ENCODE results near the gene EPPIN.
"Not testable (repeated sequence)": the region's sequence is repeated elsewhere in the genome, so short reads cannot be mapped to it uniquely, and the experiment has no call there.

The EPPIN gene

GRCh38 chr20:45576995-45577394 is 29.8 kb upstream of the EPPIN start:
- Histone ChIP-seq H3K27ac (ENCODE audit: low read depth, low read length) (no peak overlapping the region), H3K9ac (ENCODE audit: low read length) (no peak overlapping the region), H3K4me1 (ENCODE audit: insufficient read depth, low read length) (no peaks in the 10 kb centered on the region), H3K36me3 (ENCODE audit: insufficient read depth, low read length) (no peaks in the 10 kb centered on the region), H3K27me3 (ENCODE audit: control insufficient read depth in 1 of 2, insufficient read depth in 2 of 2, low read length in 2 of 2) (no peaks in the 10 kb centered on the region), H3K9me3 (ENCODE audit: low read length) (no peaks in the 10 kb centered on the region), H3K4me3 (ENCODE audit: low read depth in 1 of 2, low read length in 2 of 2) (no peak overlapping the region)

GRCh38 chr20:45575931-45576330 is 28.7 kb upstream of the EPPIN start:
- Histone ChIP-seq H3K9ac (ENCODE audit: low read length) (no peak overlapping the region), H3K4me1 (ENCODE audit: insufficient read depth, low read length) (no peaks in the 10 kb centered on the region), H3K27me3 (ENCODE audit: control insufficient read depth in 1 of 2, insufficient read depth in 2 of 2, low read length in 2 of 2) (no peaks in the 10 kb centered on the region), H3K27ac (ENCODE audit: low read depth, low read length) (no peak overlapping the region), H3K36me3 (ENCODE audit: insufficient read depth, low read length) (no peaks in the 10 kb centered on the region), H3K9me3 (ENCODE audit: low read length) (no peaks in the 10 kb centered on the region), H3K4me3 (ENCODE audit: low read depth in 1 of 2, low read length in 2 of 2) (no peak overlapping the region)

GRCh38 chr20:45569650-45570049 is 22.4 kb upstream of the EPPIN start:
- not testable (repeated sequence) for H3K9ac ChIP-seq (ENCODE audit: low read length); H3K9me3 ChIP-seq (ENCODE audit: low read length); H3K27ac ChIP-seq (ENCODE audit: low read depth, low read length); H3K4me3 ChIP-seq (ENCODE audit: low read depth in 1 of 2, low read length in 2 of 2); H3K36me3 ChIP-seq (ENCODE audit: insufficient read depth, low read length); H3K4me1 ChIP-seq (ENCODE audit: insufficient read depth, low read length); H3K27me3 ChIP-seq (ENCODE audit: control insufficient read depth in 1 of 2, insufficient read depth in 2 of 2, low read length in 2 of 2)

- no peaks in the 10 kb centered on the region for H3K4me1 ChIP-seq (ENCODE audit: insufficient read depth, low read length)
- no peaks in the 10 kb centered on the region for H3K9me3 ChIP-seq (ENCODE audit: low read length)
- H3K27ac ChIP-seq (ENCODE audit: low read depth, low read length): no peak overlapping the region
- no peak overlapping the region for H3K9ac ChIP-seq (ENCODE audit: low read length)
- H3K36me3 ChIP-seq (ENCODE audit: insufficient read depth, low read length): no peaks in the 10 kb centered on the region
- no peaks in the 10 kb centered on the region for H3K27me3 ChIP-seq (ENCODE audit: control insufficient read depth in 1 of 2, insufficient read depth in 2 of 2, low read length in 2 of 2)
- no peak overlapping the region for H3K4me3 ChIP-seq (ENCODE audit: low read depth in 1 of 2, low read length in 2 of 2)
These were observed 17.6 kb upstream of the EPPIN start for GRCh38 chr20:45564760-45565276.

- Histone ChIP-seq H3K9me3 (ENCODE audit: low read length) (no peaks in the 10 kb centered on the region), H3K27ac (ENCODE audit: low read depth, low read length) (no peak overlapping the region), H3K36me3 (ENCODE audit: insufficient read depth, low read length) (no peaks in the 10 kb centered on the region), H3K9ac (ENCODE audit: low read length) (no peak overlapping the region), H3K4me1 (ENCODE audit: insufficient read depth, low read length) (no peaks in the 10 kb centered on the region), H3K4me3 (ENCODE audit: low read depth in 1 of 2, low read length in 2 of 2) (no peak overlapping the region), H3K27me3 (ENCODE audit: control insufficient read depth in 1 of 2, insufficient read depth in 2 of 2, low read length in 2 of 2) (no peaks in the 10 kb centered on the region)
These were observed 8.0 kb upstream of the EPPIN start for GRCh38 chr20:45555198-45555597.

GRCh38 chr20:45552456-45552855 is 5.3 kb upstream of the EPPIN start:
- no peak overlapping the region for H3K4me3 ChIP-seq (ENCODE audit: low read depth in 1 of 2, low read length in 2 of 2)
- no peaks in the 10 kb centered on the region for H3K36me3 ChIP-seq (ENCODE audit: insufficient read depth, low read length)
- H3K27ac ChIP-seq (ENCODE audit: low read depth, low read length): no peak overlapping the region
- no peaks in the 10 kb centered on the region for H3K4me1 ChIP-seq (ENCODE audit: insufficient read depth, low read length)
- no peak overlapping the region for H3K9ac ChIP-seq (ENCODE audit: low read length)
- no peaks in the 10 kb centered on the region for H3K27me3 ChIP-seq (ENCODE audit: control insufficient read depth in 1 of 2, insufficient read depth in 2 of 2, low read length in 2 of 2)
- H3K9me3 ChIP-seq (ENCODE audit: low read length): no peaks in the 10 kb centered on the region

GRCh38 chr20:45550765-45551164 is 3.6 kb upstream of the EPPIN start:
- Histone ChIP-seq H3K36me3 (ENCODE audit: insufficient read depth, low read length) (no peaks in the 10 kb centered on the region), H3K9me3 (ENCODE audit: low read length) (no peaks in the 10 kb centered on the region), H3K27ac (ENCODE audit: low read depth, low read length) (no peak overlapping the region), H3K4me1 (ENCODE audit: insufficient read depth, low read length) (no peaks in the 10 kb centered on the region), H3K4me3 (ENCODE audit: low read depth in 1 of 2, low read length in 2 of 2) (no peak overlapping the region), H3K27me3 (ENCODE audit: control insufficient read depth in 1 of 2, insufficient read depth in 2 of 2, low read length in 2 of 2) (no peaks in the 10 kb centered on the region), H3K9ac (ENCODE audit: low read length) (no peak overlapping the region)

- no peak overlapping the region for H3K4me3 ChIP-seq (ENCODE audit: low read depth in 1 of 2, low read length in 2 of 2)
- H3K27me3 ChIP-seq (ENCODE audit: control insufficient read depth in 1 of 2, insufficient read depth in 2 of 2, low read length in 2 of 2): no peaks in the 10 kb centered on the region
- H3K4me1 ChIP-seq (ENCODE audit: insufficient read depth, low read length): no peaks in the 10 kb centered on the region
- H3K9me3 ChIP-seq (ENCODE audit: low read length): no peaks in the 10 kb centered on the region
- no peak overlapping the region for H3K9ac ChIP-seq (ENCODE audit: low read length)
- H3K27ac ChIP-seq (ENCODE audit: low read depth, low read length): no peak overlapping the region
- no peaks in the 10 kb centered on the region for H3K36me3 ChIP-seq (ENCODE audit: insufficient read depth, low read length)
These were observed 1.2 kb upstream of the EPPIN start for GRCh38 chr20:45548410-45548809.

- Histone ChIP-seq H3K9ac (ENCODE audit: low read length) (no peak overlapping the region), H3K4me1 (ENCODE audit: insufficient read depth, low read length) (no peaks in the 10 kb centered on the region), H3K27me3 (ENCODE audit: control insufficient read depth in 1 of 2, insufficient read depth in 2 of 2, low read length in 2 of 2) (no peaks in the 10 kb centered on the region), H3K9me3 (ENCODE audit: low read length) (no peaks in the 10 kb centered on the region), H3K27ac (ENCODE audit: low read depth, low read length) (no peak overlapping the region), H3K4me3 (ENCODE audit: low read depth in 1 of 2, low read length in 2 of 2) (no peak overlapping the region), H3K36me3 (ENCODE audit: insufficient read depth, low read length) (no peaks in the 10 kb centered on the region)
These were observed 1.3 kb downstream of the EPPIN start for GRCh38 chr20:45545754-45546453.

GRCh38 chr20:45545351-45545750 is 1.9 kb downstream of the EPPIN start:
- Histone ChIP-seq H3K9me3 (ENCODE audit: low read length) (no peaks in the 10 kb centered on the region), H3K4me1 (ENCODE audit: insufficient read depth, low read length) (no peaks in the 10 kb centered on the region), H3K27me3 (ENCODE audit: control insufficient read depth in 1 of 2, insufficient read depth in 2 of 2, low read length in 2 of 2) (no peaks in the 10 kb centered on the region), H3K9ac (ENCODE audit: low read length) (no peak overlapping the region), H3K36me3 (ENCODE audit: insufficient read depth, low read length) (no peaks in the 10 kb centered on the region), H3K27ac (ENCODE audit: low read depth, low read length) (no peak overlapping the region), H3K4me3 (ENCODE audit: low read depth in 1 of 2, low read length in 2 of 2) (no peak overlapping the region)

- no peaks in the 10 kb centered on the region for H3K4me1 ChIP-seq (ENCODE audit: insufficient read depth, low read length)
- no peaks in the 10 kb centered on the region for H3K9me3 ChIP-seq (ENCODE audit: low read length)
- H3K9ac ChIP-seq (ENCODE audit: low read length): no peak within 1 kb of the TSS
- no peak within 1 kb of the TSS for H3K27ac ChIP-seq (ENCODE audit: low read depth, low read length)
- no peaks in the 10 kb centered on the region for H3K36me3 ChIP-seq (ENCODE audit: insufficient read depth, low read length)
- no peak within 1 kb of the TSS for H3K4me3 ChIP-seq (ENCODE audit: low read depth in 1 of 2, low read length in 2 of 2)
- H3K27me3 ChIP-seq (ENCODE audit: control insufficient read depth in 1 of 2, insufficient read depth in 2 of 2, low read length in 2 of 2): peaks cover 0 to 10% of the 10 kb centered on the region in 2 donors
These were observed 7.8 kb downstream of the EPPIN start, which contains the start of gene WFDC6 for GRCh38 chr20:45539382-45539781. Gene WFDC6, minus strand, starts transcription at chr20:45539482. Its CDS starts 75 bp downstream, at chr20:45539407.

GRCh38 chr20:45538209-45538799 is 8.9 kb downstream of the EPPIN start:
- Histone ChIP-seq H3K4me3 (ENCODE audit: low read depth in 1 of 2, low read length in 2 of 2) (no peak overlapping the region), H3K27me3 (ENCODE audit: control insufficient read depth in 1 of 2, insufficient read depth in 2 of 2, low read length in 2 of 2) (peaks cover 0 to 10% of the 10 kb centered on the region in 2 donors), H3K9me3 (ENCODE audit: low read length) (no peaks in the 10 kb centered on the region), H3K27ac (ENCODE audit: low read depth, low read length) (no peak overlapping the region), H3K9ac (ENCODE audit: low read length) (no peak overlapping the region), H3K4me1 (ENCODE audit: insufficient read depth, low read length) (no peaks in the 10 kb centered on the region), H3K36me3 (ENCODE audit: insufficient read depth, low read length) (no peaks in the 10 kb centered on the region)

Data from muscle layer of colon (tissue), 2 donors.